Common myeloid progenitor, CD34-positive (primary cell): ENCODE results near the gene STARD7.
A peak's percentile ranks its signal among the peaks of the same experiment; 100 is the strongest.

Source experiments
- CTCF ChIA-PET: fragments of 350-600 bp; sonication (Branson Sonifier 250); formaldehyde crosslinking; loops from one replicate; lab custom pipeline; 2021; ENCODE audit warnings: antibody characterized with exemption; lab: Charles Lee
- POLR2A ChIA-PET: fragments of 350-600 bp; sonication (Branson Sonifier 250); formaldehyde crosslinking; loops from one replicate; lab custom pipeline; 2021; ENCODE audit warnings: antibody characterized with exemption; lab: Charles Lee
- DNase-seq, 3 donors: peaks; one replicate each; pipeline versions ENCODE4 v3.0.0 to v3.0.0-alpha.2; 2013
- H3K27ac ChIP-seq, 2 experiments: 1 replicate in 1 of 2; 2 replicates in 1 of 2; pipeline ENCODE4 v1.7.0; 2013; ENCODE audit warnings: inconsistent platforms in 2 of 2, low read length in 2 of 2, mild to moderate bottlenecking in 2 of 2, low read depth in 1 of 2, moderate library complexity in 1 of 2; ENCODE audit not compliant: severe bottlenecking in 2 of 2, insufficient read depth in 1 of 2, poor library complexity in 1 of 2
- H3K27me3 ChIP-seq, 5 experiments: replicated peaks in 2 of 5; 1 replicate in 3 of 5; 2 replicates in 2 of 5; pipeline versions ENCODE4 v1.6.1 to v1.7.0; 2013; ENCODE audit warnings: low read length in 4 of 5, mild to moderate bottlenecking in 2 of 5, moderate library complexity in 2 of 5, inconsistent platforms in 1 of 5; ENCODE audit not compliant: insufficient read depth in 5 of 5, control insufficient read depth in 4 of 5
- H3K36me3 ChIP-seq, 4 experiments: 1 replicate in 2 of 4; 2 replicates in 2 of 4; pipeline versions ENCODE4 v1.6.1 to v1.7.0; 2013; ENCODE audit warnings: low read length in 3 of 4, control low read depth in 1 of 4, mild to moderate bottlenecking in 1 of 4; ENCODE audit not compliant: control insufficient read depth in 4 of 4, insufficient read depth in 4 of 4
- H3K4me1 ChIP-seq, 4 experiments: 1 replicate in 3 of 4; 2 replicates in 1 of 4; pipeline versions ENCODE4 v1.6.1 to v1.7.1; 2013; ENCODE audit warnings: low read length in 3 of 4, mild to moderate bottlenecking in 3 of 4, control low read depth in 1 of 4, inconsistent platforms in 1 of 4, moderate library complexity in 1 of 4; ENCODE audit not compliant: control insufficient read depth in 4 of 4, insufficient read depth in 4 of 4; ENCODE audit errors: control extremely low read depth in 1 of 4
- H3K4me3 ChIP-seq, 7 experiments: 1 replicate in 4 of 7; 2 replicates in 3 of 7; pipeline versions ENCODE4 v1.5.1 to v1.7.0; 2013; ENCODE audit warnings: mild to moderate bottlenecking in 7 of 7, low read length in 6 of 7, moderate library complexity in 6 of 7, inconsistent platforms in 2 of 7, low read depth in 2 of 7, control low read depth in 1 of 7; ENCODE audit not compliant: insufficient read depth in 4 of 7, control insufficient read depth in 1 of 7; ENCODE audit errors: extremely low read depth in 1 of 7
- H3K9me3 ChIP-seq, 5 experiments: 1 replicate in 4 of 5; 2 replicates in 1 of 5; pipeline versions ENCODE4 v1.6.1 to v1.7.1; 2013; ENCODE audit warnings: low read length in 4 of 5, mild to moderate bottlenecking in 2 of 5, inconsistent platforms in 1 of 5, low read depth in 1 of 5, moderate library complexity in 1 of 5; ENCODE audit not compliant: control insufficient read depth in 4 of 5, insufficient read depth in 2 of 5; ENCODE audit errors: control extremely low read depth in 1 of 5
- WGBS: methylation state at CpG from one replicate; pipeline ENCODE4 v1.1.5; 2013; ENCODE audit not compliant: insufficient coverage; 5-methylcytosine and 5-hydroxymethylcytosine counted together

STARD7 gene

GRCh38 chr2:96152304-96153161, 56.1 kb downstream of the STARD7 start:
- H3K9me3 ChIP-seq, result no peaks in the 10 kb centered on the region
- H3K36me3 ChIP-seq, result no peaks in the 10 kb centered on the region
- WGBS, result 93% methylated on average over 13 of the region's 13 CpGs
- no peaks in the 10 kb centered on the region for H3K27me3 ChIP-seq
- H3K4me1 ChIP-seq, result peaks cover 9 to 38% (median 26%) of the 10 kb centered on the region in 4 experiments
- H3K4me3 ChIP-seq, result no peak overlapping the region
- no peak overlapping the region for H3K27ac ChIP-seq
- CTCF ChIA-PET, result interaction anchor here (0.5 to 5.9 kb wide), 5 partner anchors 11 to 112 kb away, joined by 3 to 51 read pairs (median 4); partner anchors contain the start of gene ASTL
- DNase-seq, result no peak
- POLR2A ChIA-PET, result no interaction called here

DNA sequence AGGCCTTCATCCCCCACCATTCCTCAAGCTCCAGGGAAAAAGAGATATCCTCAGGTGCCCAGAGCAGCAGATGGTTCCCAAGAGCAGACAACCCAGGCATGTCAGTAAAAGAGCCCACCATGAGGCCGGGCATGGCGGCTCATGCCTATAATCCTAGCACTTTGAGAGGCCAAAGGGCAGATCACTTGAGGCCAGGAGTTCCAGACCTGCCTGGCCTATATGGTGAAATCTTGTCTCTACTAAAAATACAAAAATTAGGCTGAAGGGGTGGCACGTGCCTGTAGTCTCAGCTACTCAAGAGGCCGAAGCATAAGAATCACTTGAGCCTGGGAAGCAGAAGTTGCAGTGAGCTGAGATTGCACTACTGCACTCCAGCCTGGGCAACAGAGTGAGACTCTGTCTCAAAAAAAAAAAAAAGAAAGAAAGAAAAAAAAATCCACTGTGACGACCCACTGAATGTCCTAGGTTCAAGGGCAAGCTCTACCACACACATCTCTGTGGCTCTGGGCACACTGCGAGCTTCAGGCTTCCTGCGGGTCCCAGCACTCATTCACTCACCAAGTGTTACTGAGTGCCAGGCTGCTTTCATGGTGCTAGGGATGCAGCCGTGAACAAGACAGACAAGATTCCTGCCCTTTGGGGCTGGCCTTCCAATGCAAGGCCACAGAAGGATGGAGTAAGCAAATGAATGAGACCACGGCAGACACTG, 56.9 kb downstream of the STARD7 start:
- H3K36me3 ChIP-seq, result no peaks in the 10 kb centered on the region
- H3K4me3 ChIP-seq, result no peak overlapping the region
- no peak for DNase-seq
- no peaks in the 10 kb centered on the region for H3K9me3 ChIP-seq
- H3K27ac ChIP-seq, result no peak overlapping the region
- 92% methylated on average over 7 of the region's 9 CpGs for WGBS
- ChIA-PET POLR2A (no interaction called here), CTCF (interaction anchor here (0.9 to 5.9 kb wide), 4 partner anchors 12 to 26 kb away, joined by 4 to 51 read pairs (median 5); partner anchors contain the start of gene ASTL)
- no peaks in the 10 kb centered on the region for H3K27me3 ChIP-seq
- H3K4me1 ChIP-seq, result peaks cover 10 to 38% (median 26%) of the 10 kb centered on the region in 4 experiments

DNA sequence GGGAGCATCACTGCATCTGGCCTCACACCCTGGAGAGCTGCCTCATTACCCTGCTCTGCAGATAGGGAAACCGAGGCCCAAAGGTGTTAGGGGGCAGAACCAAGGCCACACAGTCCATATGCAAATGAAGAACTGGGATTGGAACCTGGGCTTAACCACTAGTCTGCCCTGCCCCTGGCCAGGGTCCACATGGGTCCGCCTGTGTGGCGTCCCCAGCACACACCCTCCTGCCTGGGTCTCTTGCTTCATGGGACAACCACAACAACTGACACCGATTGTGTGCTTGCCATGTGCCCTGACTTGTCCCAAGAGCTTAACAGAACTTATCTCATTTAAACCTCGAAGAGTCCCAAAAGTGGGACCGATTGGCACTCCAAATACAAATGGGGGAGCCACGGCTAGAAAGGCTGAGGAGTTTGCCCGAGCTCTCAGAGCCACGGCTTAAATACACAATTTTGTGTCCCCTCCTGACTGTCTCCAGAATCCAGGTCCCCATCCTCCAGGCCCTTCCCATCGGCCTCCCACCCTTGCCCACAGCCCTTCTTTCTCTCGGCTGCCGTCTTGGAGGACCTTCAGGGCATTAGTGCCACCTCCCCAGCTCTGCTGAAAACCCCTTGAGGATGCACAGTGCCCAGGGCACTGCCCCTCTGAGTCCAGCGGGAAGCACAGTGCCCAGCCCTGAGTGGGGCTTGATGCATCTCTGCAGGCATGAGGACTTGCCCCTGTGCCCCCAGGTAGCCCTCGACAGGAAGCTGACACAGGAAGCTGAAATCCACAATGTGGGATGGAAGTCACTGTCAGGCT, 57.6 kb downstream of the STARD7 start:
- CTCF ChIA-PET, result interaction anchor here (1.0 to 5.9 kb wide), 3 partner anchors 12 to 23 kb away, joined by 3 to 51 read pairs (median 6); partner anchors contain the start of gene ASTL
- POLR2A ChIA-PET, result no interaction called here
- DNase-seq, result no peak
- no peak overlapping the region for H3K27ac ChIP-seq
- H3K27me3 ChIP-seq, result no peaks in the 10 kb centered on the region
- peaks cover 10 to 44% (median 34%) of the 10 kb centered on the region in 4 experiments for H3K4me1 ChIP-seq
- no peaks in the 10 kb centered on the region for H3K9me3 ChIP-seq
- WGBS, result 97% methylated on average over 13 of the region's 14 CpGs
- H3K36me3 ChIP-seq, result no peaks in the 10 kb centered on the region
- no peak overlapping the region for H3K4me3 ChIP-seq

GRCh38 chr2:96150007-96150640, 58.5 kb downstream of the STARD7 start:
- Histone ChIP-seq H3K4me1 (peaks cover 10 to 52% (median 42%) of the 10 kb centered on the region in 4 experiments), H3K36me3 (no peaks in the 10 kb centered on the region), H3K9me3 (no peaks in the 10 kb centered on the region), H3K27ac (no peak overlapping the region), H3K27me3 (no peaks in the 10 kb centered on the region), H3K4me3 (no peak overlapping the region)
- POLR2A ChIA-PET, result no interaction called here
- DNase-seq, result no peak
- CTCF ChIA-PET, result interaction anchor here (1.0 to 5.9 kb wide), 3 partner anchors 11 to 24 kb away, joined by 3 to 51 read pairs (median 6); partner anchors contain the start of gene ASTL
- WGBS, result 100% methylated on average over 2 of the region's 6 CpGs

- H3K4me3 ChIP-seq, result peak overlapping the region in 4 of 7 experiments; percentile 6 to 68 (median 30)
- CTCF ChIA-PET, result interaction anchor here (0.5 to 5.9 kb wide), 6 partner anchors 9 to 81 kb away, joined by 3 to 51 read pairs (median 5); partner anchors contain the start of gene ASTL
Observed at GRCh38 chr2:96148410-96149217, 60.0 kb downstream of the STARD7 start.

More at GRCh38 chr2:96148410-96149217, 60.0 kb downstream of the STARD7 start:
- Histone ChIP-seq H3K36me3 (peaks cover 0 to 6% (median 0%) of the 10 kb centered on the region in 4 experiments), H3K4me1 (peaks cover 10 to 67% (median 57%) of the 10 kb centered on the region in 4 experiments), H3K27me3 (no peaks in the 10 kb centered on the region), H3K9me3 (no peaks in the 10 kb centered on the region), H3K27ac (peak overlapping the region in 1 of 2 experiments; percentile 25)
- POLR2A ChIA-PET, result interaction anchor here (1.1 to 1.8 kb wide), 2 partner anchors 9 to 11 kb away, joined by 4 to 5 read pairs; no protein-coding TSS in a partner anchor
- WGBS, result 38% methylated on average over 25 of the region's 29 CpGs
- DNase-seq, result peak; percentile 98 to 99 (median 98)
